CD4-positive, alpha-beta T cell treated with Interleukin-21 for 1 hour (primary cell): ENCODE measurements around the gene CBY1.

ENCODE experiments used
- DNase-seq: peaks from one replicate; pipeline ENCODE4 v3.0.0-alpha.2; 2020

CBY1 gene

GRCh38 chr22:38705235-38706100, 49.0 kb downstream of the CBY1 start, which contains the start of gene GTPBP1:
GTPBP1 (plus strand) TSS chr22:38705944; CDS start chr22:38705956, 12 bp downstream.
- peak; percentile 100 for DNase-seq

GRCh38 chr22:38706101-38706900, 49.9 kb downstream of the CBY1 start:
- peak; percentile 49 for DNase-seq

- no peak for DNase-seq
These were observed 50.4 kb downstream of the CBY1 start for GRCh38 chr22:38706901-38707195.

GRCh38 chr22:38707346-38707745, 50.9 kb downstream of the CBY1 start:
- DNase-seq, result no peak

- DNase-seq, result no peak
These were observed 51.5 kb downstream of the CBY1 start for GRCh38 chr22:38707984-38708383.

- DNase-seq, result no peak
These were observed 52.9 kb downstream of the CBY1 start for GRCh38 chr22:38709306-38709705.

- DNase-seq, result no peak
These were observed 53.9 kb downstream of the CBY1 start for GRCh38 chr22:38710351-38710750.

- no peak for DNase-seq
These were observed 54.4 kb downstream of the CBY1 start for GRCh38 chr22:38710866-38711265.

- no peak for DNase-seq
These were observed 56.2 kb downstream of the CBY1 start for GRCh38 chr22:38712486-38713207.

- DNase-seq, result no peak
These were observed 57.5 kb downstream of the CBY1 start for GRCh38 chr22:38713921-38714320.

- no peak for DNase-seq
These were observed 58.8 kb downstream of the CBY1 start for GRCh38 chr22:38715176-38715764.

GRCh38 chr22:38715852-38716251, 59.4 kb downstream of the CBY1 start:
- no peak for DNase-seq

- no peak for DNase-seq
These were observed 59.8 kb downstream of the CBY1 start for GRCh38 chr22:38716271-38716670.

- DNase-seq, result no peak
These were observed 60.4 kb downstream of the CBY1 start for GRCh38 chr22:38716826-38717225.

- no peak for DNase-seq
These were observed 60.8 kb downstream of the CBY1 start for GRCh38 chr22:38717244-38717643.

- no peak for DNase-seq
These were observed 62.0 kb downstream of the CBY1 start for GRCh38 chr22:38718414-38718813.

GRCh38 chr22:38719196-38719595, 62.8 kb downstream of the CBY1 start:
- no peak for DNase-seq

GRCh38 chr22:38720350-38720749, 63.9 kb downstream of the CBY1 start:
- no peak for DNase-seq

GRCh38 chr22:38721551-38721950, 65.1 kb downstream of the CBY1 start:
- no peak for DNase-seq
